ENCODE data around the gene CDCA8.

Gene CDCA8

GRCh38 chr1:37658486-37658885 is 33.8 kb upstream of the CDCA8 start:
- Histone ChIP-seq H3K27ac (ENCODE audit: low read depth, low read length, severe bottlenecking) (no peak overlapping the region), H3K9me3 (ENCODE audit: control insufficient read depth, low read length) (no peaks in the 10 kb centered on the region), H3K4me1 (ENCODE audit: control insufficient read depth, insufficient read depth, low read length, poor library complexity, severe bottlenecking) (no peaks in the 10 kb centered on the region), H3K4me3 (ENCODE audit: extremely low read depth, insufficient read depth, low read length, poor library complexity, severe bottlenecking) (no peak overlapping the region), H3K36me3 (ENCODE audit: control insufficient read depth, insufficient read depth, low read length) (no peaks in the 10 kb centered on the region)
- 91 to 100% methylated on average over 2 to 3 of the region's 6 CpGs for WGBS, 2 experiments (ENCODE audit: insufficient coverage in 2 of 2)

- no peak overlapping the region for H3K27ac ChIP-seq (ENCODE audit: low read depth, low read length, severe bottlenecking)
- no peaks in the 10 kb centered on the region for H3K4me1 ChIP-seq (ENCODE audit: control insufficient read depth, insufficient read depth, low read length, poor library complexity, severe bottlenecking)
These were observed 31.7 kb upstream of the CDCA8 start for GRCh38 chr1:37660664-37661063.

GRCh38 chr1:37661401-37661800 is 30.9 kb upstream of the CDCA8 start:
- H3K9me3 ChIP-seq (ENCODE audit: control insufficient read depth, low read length) = no peaks in the 10 kb centered on the region

More at GRCh38 chr1:37660664-37661063, 31.7 kb upstream of the CDCA8 start:
- Histone ChIP-seq H3K9me3 (ENCODE audit: control insufficient read depth, low read length) (no peaks in the 10 kb centered on the region), H3K36me3 (ENCODE audit: control insufficient read depth, insufficient read depth, low read length) (no peaks in the 10 kb centered on the region), H3K4me3 (ENCODE audit: extremely low read depth, insufficient read depth, low read length, poor library complexity, severe bottlenecking) (no peak overlapping the region)
- WGBS, 2 experiments (ENCODE audit: insufficient coverage in 2 of 2) = 56 to 57% methylated on average over 5 to 6 of the region's 10 CpGs

GRCh38 chr1:37662031-37662755 is 30.1 kb upstream of the CDCA8 start:
- Histone ChIP-seq H3K4me1 (ENCODE audit: control insufficient read depth, insufficient read depth, low read length, poor library complexity, severe bottlenecking) (no peaks in the 10 kb centered on the region), H3K4me3 (ENCODE audit: extremely low read depth, insufficient read depth, low read length, poor library complexity, severe bottlenecking) (no peak overlapping the region), H3K36me3 (ENCODE audit: control insufficient read depth, insufficient read depth, low read length) (no peaks in the 10 kb centered on the region), H3K27ac (ENCODE audit: low read depth, low read length, severe bottlenecking) (no peak overlapping the region), H3K9me3 (ENCODE audit: control insufficient read depth, low read length) (no peaks in the 10 kb centered on the region)
- WGBS, 2 experiments (ENCODE audit: insufficient coverage in 2 of 2) = 84 to 88% methylated on average over 8 to 10 of the region's 11 CpGs

More at GRCh38 chr1:37661401-37661800, 30.9 kb upstream of the CDCA8 start:
- WGBS, 2 experiments (ENCODE audit: insufficient coverage in 2 of 2) = 82 to 87% methylated on average over 8 of the region's 9 CpGs
- Histone ChIP-seq H3K4me1 (ENCODE audit: control insufficient read depth, insufficient read depth, low read length, poor library complexity, severe bottlenecking) (no peaks in the 10 kb centered on the region), H3K27ac (ENCODE audit: low read depth, low read length, severe bottlenecking) (no peak overlapping the region), H3K36me3 (ENCODE audit: control insufficient read depth, insufficient read depth, low read length) (no peaks in the 10 kb centered on the region), H3K4me3 (ENCODE audit: extremely low read depth, insufficient read depth, low read length, poor library complexity, severe bottlenecking) (no peak overlapping the region)

GRCh38 chr1:37663426-37664000 is 28.8 kb upstream of the CDCA8 start:
- H3K36me3 ChIP-seq (ENCODE audit: control insufficient read depth, insufficient read depth, low read length) = no peaks in the 10 kb centered on the region
- H3K4me3 ChIP-seq (ENCODE audit: extremely low read depth, insufficient read depth, low read length, poor library complexity, severe bottlenecking) = no peak overlapping the region
- no peaks in the 10 kb centered on the region for H3K9me3 ChIP-seq (ENCODE audit: control insufficient read depth, low read length)
- H3K4me1 ChIP-seq (ENCODE audit: control insufficient read depth, insufficient read depth, low read length, poor library complexity, severe bottlenecking) = no peaks in the 10 kb centered on the region
- no peak overlapping the region for H3K27ac ChIP-seq (ENCODE audit: low read depth, low read length, severe bottlenecking)
- 31 to 55% methylated on average over 8 to 12 of the region's 14 CpGs for WGBS, 2 experiments (ENCODE audit: insufficient coverage in 2 of 2)

GRCh38 chr1:37666241-37666867 is 26.0 kb upstream of the CDCA8 start:
- Histone ChIP-seq H3K4me1 (ENCODE audit: control insufficient read depth, insufficient read depth, low read length, poor library complexity, severe bottlenecking) (no peaks in the 10 kb centered on the region), H3K36me3 (ENCODE audit: control insufficient read depth, insufficient read depth, low read length) (no peaks in the 10 kb centered on the region), H3K27ac (ENCODE audit: low read depth, low read length, severe bottlenecking) (no peak overlapping the region), H3K4me3 (ENCODE audit: extremely low read depth, insufficient read depth, low read length, poor library complexity, severe bottlenecking) (no peak overlapping the region), H3K9me3 (ENCODE audit: control insufficient read depth, low read length) (no peaks in the 10 kb centered on the region)
- WGBS, 2 experiments (ENCODE audit: insufficient coverage in 2 of 2) = 89 to 97% methylated on average over 6 of the region's 11 CpGs

- H3K4me1 ChIP-seq (ENCODE audit: control insufficient read depth, insufficient read depth, low read length, poor library complexity, severe bottlenecking) = no peaks in the 10 kb centered on the region
- H3K4me3 ChIP-seq (ENCODE audit: extremely low read depth, insufficient read depth, low read length, poor library complexity, severe bottlenecking) = no peak overlapping the region
- WGBS, 2 experiments (ENCODE audit: insufficient coverage in 2 of 2) = 72 to 80% methylated on average over 17 of the region's 17 CpGs
- no peak overlapping the region for H3K27ac ChIP-seq (ENCODE audit: low read depth, low read length, severe bottlenecking)
- H3K9me3 ChIP-seq (ENCODE audit: control insufficient read depth, low read length) = no peaks in the 10 kb centered on the region
- no peaks in the 10 kb centered on the region for H3K36me3 ChIP-seq (ENCODE audit: control insufficient read depth, insufficient read depth, low read length)
These were observed 25.2 kb upstream of the CDCA8 start for GRCh38 chr1:37667023-37667671.

GRCh38 chr1:37670133-37670532 is 22.2 kb upstream of the CDCA8 start:
- Histone ChIP-seq H3K9me3 (ENCODE audit: control insufficient read depth, low read length) (no peaks in the 10 kb centered on the region), H3K4me1 (ENCODE audit: control insufficient read depth, insufficient read depth, low read length, poor library complexity, severe bottlenecking) (no peaks in the 10 kb centered on the region), H3K36me3 (ENCODE audit: control insufficient read depth, insufficient read depth, low read length) (no peaks in the 10 kb centered on the region), H3K27ac (ENCODE audit: low read depth, low read length, severe bottlenecking) (no peak overlapping the region), H3K4me3 (ENCODE audit: extremely low read depth, insufficient read depth, low read length, poor library complexity, severe bottlenecking) (no peak overlapping the region)
- whole genome bisulfite sequencing, 2 experiments (ENCODE audit: insufficient coverage in 2 of 2) = 70 to 84% methylated on average over 1 to 2 of the region's 2 CpGs

GRCh38 chr1:37671261-37671660 is 21.1 kb upstream of the CDCA8 start:
- no peak overlapping the region for H3K4me3 ChIP-seq (ENCODE audit: extremely low read depth, insufficient read depth, low read length, poor library complexity, severe bottlenecking)
- no peaks in the 10 kb centered on the region for H3K36me3 ChIP-seq (ENCODE audit: control insufficient read depth, insufficient read depth, low read length)
- no peaks in the 10 kb centered on the region for H3K4me1 ChIP-seq (ENCODE audit: control insufficient read depth, insufficient read depth, low read length, poor library complexity, severe bottlenecking)
- WGBS, 2 experiments (ENCODE audit: insufficient coverage in 2 of 2) = 69 to 79% methylated on average over 4 to 5 of the region's 6 CpGs
- no peaks in the 10 kb centered on the region for H3K9me3 ChIP-seq (ENCODE audit: control insufficient read depth, low read length)
- no peak overlapping the region for H3K27ac ChIP-seq (ENCODE audit: low read depth, low read length, severe bottlenecking)

- 84 to 87% methylated on average over 5 to 9 of the region's 9 CpGs for WGBS, 2 experiments (ENCODE audit: insufficient coverage in 2 of 2)
- no peak overlapping the region for H3K4me3 ChIP-seq (ENCODE audit: extremely low read depth, insufficient read depth, low read length, poor library complexity, severe bottlenecking)
- H3K36me3 ChIP-seq (ENCODE audit: control insufficient read depth, insufficient read depth, low read length) = no peaks in the 10 kb centered on the region
- no peaks in the 10 kb centered on the region for H3K4me1 ChIP-seq (ENCODE audit: control insufficient read depth, insufficient read depth, low read length, poor library complexity, severe bottlenecking)
- no peak overlapping the region for H3K27ac ChIP-seq (ENCODE audit: low read depth, low read length, severe bottlenecking)
- no peaks in the 10 kb centered on the region for H3K9me3 ChIP-seq (ENCODE audit: control insufficient read depth, low read length)
These were observed 20.0 kb upstream of the CDCA8 start for GRCh38 chr1:37672136-37672870.

Measured in mesodermal cell (in vitro differentiated cells).